Astrocyte of the cerebellum (primary cell): ENCODE results near the gene CCDC177.

Experiments
- DNase-seq: peaks from one replicate; pipeline ENCODE4 v3.0.0-alpha.2; 2011; ENCODE audit warnings: low read depth
- H3K4me3 ChIP-seq: 2 replicates; pipeline ENCODE4 v1.5.1; 2011; ENCODE audit warnings: mild to moderate bottlenecking, low read depth, low read length, moderate library complexity
- CTCF ChIP-seq: IDR thresholded peaks from 2 replicates; pipeline ENCODE4 v1.5.1; 2012; ENCODE audit warnings: low read length, low read depth, moderate library complexity, mild to moderate bottlenecking; ENCODE audit errors: missing control alignments
- in situ Hi-C: cut with HindIII; loops from 2 replicates; pipeline ENCODE4 v1.10.0; 2017; ENCODE audit warnings: low sequenced_read_pairs

The CCDC177 gene

DNA sequence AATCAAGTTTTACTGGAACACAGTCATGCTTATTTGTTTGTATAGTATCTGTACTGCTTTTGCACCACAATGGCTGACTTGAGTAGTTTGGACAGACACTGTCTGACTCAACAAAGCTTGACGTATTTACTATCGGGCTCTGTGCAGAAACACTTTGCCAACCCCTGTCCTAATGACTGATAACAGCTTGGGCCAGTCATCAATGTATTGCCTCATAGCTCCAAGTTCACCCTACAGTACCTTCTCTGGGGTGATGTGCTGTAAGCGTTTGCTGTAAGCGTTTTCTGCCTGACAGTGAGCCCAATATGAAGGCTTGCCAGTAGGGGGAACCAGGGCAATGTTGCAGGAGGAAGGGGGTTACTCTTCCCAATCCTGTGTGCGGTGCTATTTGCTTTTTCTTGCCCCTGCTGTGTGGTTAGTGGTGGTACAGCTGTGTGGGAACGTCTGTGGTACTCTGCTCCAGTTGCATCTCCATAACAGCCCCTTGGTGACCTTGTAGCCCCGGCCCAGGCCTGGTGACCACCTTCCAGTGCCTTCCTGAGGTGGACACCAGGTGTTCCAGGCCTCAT, 5.4 kb upstream of the CCDC177 start:
- in situ Hi-C loops, result no loop called here
- peak; percentile 72 for TF ChIP-seq CTCF
- DNase-seq, result peak; percentile 41
- no peak overlapping the region for H3K4me3 ChIP-seq

DNA sequence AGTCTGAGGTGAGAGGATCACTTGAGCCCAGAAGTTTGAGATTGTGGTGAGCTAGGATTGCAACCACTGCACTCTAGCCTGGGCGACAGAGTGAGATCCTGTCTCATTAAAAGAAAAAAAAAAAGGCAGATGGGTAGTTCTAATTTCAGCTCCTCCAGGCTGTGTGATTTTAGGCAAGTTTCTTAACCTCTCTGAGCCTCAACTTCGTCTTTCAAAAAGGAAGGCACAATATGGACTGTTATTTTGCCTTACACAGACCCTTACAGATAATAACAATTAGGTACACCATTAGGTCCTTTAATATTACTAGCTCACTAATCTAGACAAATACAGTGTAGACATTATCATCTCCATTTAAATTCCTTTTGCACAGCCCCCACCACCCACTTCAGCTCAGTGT, 4.8 kb upstream of the CCDC177 start:
- in situ Hi-C loops, result no loop called here
- no peak for TF ChIP-seq CTCF
- H3K4me3 ChIP-seq, result no peak overlapping the region
- no peak for DNase-seq

DNA sequence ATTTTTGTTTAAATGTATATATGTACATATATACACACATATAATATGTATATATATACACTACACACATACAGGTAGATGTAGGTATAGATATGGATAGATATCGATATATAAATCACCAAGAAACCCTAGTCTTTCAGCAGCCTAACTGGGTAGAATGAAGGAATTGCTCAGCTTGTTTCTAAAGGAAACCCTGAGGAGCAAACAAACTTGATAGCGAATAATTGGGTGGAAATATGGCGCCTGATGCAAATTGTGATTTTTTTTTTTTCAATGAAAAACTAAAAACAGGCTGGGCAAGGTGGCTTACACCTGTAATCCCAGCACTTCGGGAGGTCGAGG, 254 bp upstream of the CCDC177 start:
- no peak for DNase-seq
- in situ Hi-C loops, result no loop called here
- peak overlapping the region; percentile 34 for H3K4me3 ChIP-seq
- no peak for TF ChIP-seq CTCF

GRCh38 chr14:69573831-69574262, 824 bp downstream of the CCDC177 start:
- no peak for TF ChIP-seq CTCF
- in situ Hi-C loops, result no loop called here
- no peak for DNase-seq
- H3K4me3 ChIP-seq, result no peak overlapping the region

- no peak for DNase-seq
- in situ Hi-C loops, result no loop called here
Observed at GRCh38 chr14:69573205-69573830, 1.4 kb downstream of the CCDC177 start.

GRCh38 chr14:69572841-69573135, 1.9 kb downstream of the CCDC177 start:
- H3K4me3 ChIP-seq, result no peak overlapping the region
- TF ChIP-seq CTCF, result no peak
- no peak for DNase-seq
- in situ Hi-C loops, result no loop called here

More at GRCh38 chr14:69573205-69573830, 1.4 kb downstream of the CCDC177 start:
- TF ChIP-seq CTCF, result no peak
- no peak overlapping the region for H3K4me3 ChIP-seq
